Measurements from ENCODE around the gene NUP210L. TPM values are rescaled to one million over a fixed set of nuclear protein-coding genes. Genes with fewer than 3 reads are reported as not detected.
"Not testable (repeated sequence)": the region's sequence is repeated elsewhere in the genome, so short reads cannot be mapped to it uniquely, and the experiment has no call there.

The NUP210L gene
- polyA plus RNA-seq, 3 donors: 0.03 TPM; not detected in 2

GRCh38 chr1:154091706-154092105 lies 63.2 kb downstream of the NUP210L start:
- H3K4me2 ChIP-seq (replicated peaks; ENCODE audit: extremely low read depth, low read length, poor library complexity, severe bottlenecking): no peak overlapping the region
- WGBS (ENCODE audit: insufficient coverage): no CpG with 5 or more reads among the region's 7 CpGs
- no peaks in the 10 kb centered on the region for H3K27me3 ChIP-seq (ENCODE audit: control insufficient read depth in 2 of 2, insufficient read depth in 2 of 2, low read length in 2 of 2)
- Mint-ChIP-seq H3K27me3 (ENCODE audit: low read depth in 3 of 3) (peaks cover 5 to 8% (median 6%) of the 10 kb centered on the region in 3 donors), H3K27ac (no peak overlapping the region), H3K36me3 (no peaks in the 10 kb centered on the region), H3K9me3 (peaks cover 0 to 6% (median 0%) of the 10 kb centered on the region in 7 donors), H3K4me1 (peaks cover 8% of the 10 kb centered on the region), H3K4me3 (no peak overlapping the region)
- no peak overlapping the region for H3K27ac ChIP-seq (ENCODE audit: low read depth in 1 of 2, low read length in 2 of 2)
- no peaks in the 10 kb centered on the region for H3K36me3 ChIP-seq (replicated peaks in 1 of 2; ENCODE audit: control insufficient read depth in 1 of 2, insufficient read depth in 2 of 2, low read length in 2 of 2)
- no peak for TF ChIP-seq CTCF (IDR thresholded peaks at IDR 0.05)
- no peak for DNase-seq
- no peaks in the 10 kb centered on the region for H3K79me2 ChIP-seq (ENCODE audit: insufficient read depth, low read length)
- intact Hi-C loops (cut with micrococcal nuclease): no loop called here
- peaks cover 0 to 3% of the 10 kb centered on the region in 2 donors for H3K4me1 ChIP-seq (ENCODE audit: control insufficient read depth in 1 of 2, insufficient read depth in 2 of 2, low read length in 2 of 2)
- H3K9ac ChIP-seq (ENCODE audit: insufficient read depth, low read length, poor library complexity, severe bottlenecking): no peak overlapping the region
- H4K20me1 ChIP-seq (ENCODE audit: insufficient read depth, low read length): no peaks in the 10 kb centered on the region
- no peaks in the 10 kb centered on the region for H3K9me3 ChIP-seq (replicated peaks in 1 of 2; ENCODE audit: control insufficient read depth in 1 of 2, insufficient read depth in 1 of 2, low read length in 2 of 2)
- no peak overlapping the region for H3K4me3 ChIP-seq (replicated peaks in 1 of 3; ENCODE audit: low read depth in 2 of 3, low read length in 3 of 3)
- H2AFZ ChIP-seq (ENCODE audit: insufficient read depth, low read depth, low read length, poor library complexity, severe bottlenecking): no peak overlapping the region

GRCh38 chr1:154087574-154087973 lies 67.3 kb downstream of the NUP210L start:
- Histone ChIP-seq H3K4me2 (replicated peaks; ENCODE audit: extremely low read depth, low read length, poor library complexity, severe bottlenecking) (no peak overlapping the region), H2AFZ (ENCODE audit: insufficient read depth, low read depth, low read length, poor library complexity, severe bottlenecking) (no peak overlapping the region), H3K4me3 (replicated peaks in 1 of 3; ENCODE audit: low read depth in 2 of 3, low read length in 3 of 3) (no peak overlapping the region), H3K36me3 (replicated peaks in 1 of 2; ENCODE audit: control insufficient read depth in 1 of 2, insufficient read depth in 2 of 2, low read length in 2 of 2) (no peaks in the 10 kb centered on the region), H3K9ac (ENCODE audit: insufficient read depth, low read length, poor library complexity, severe bottlenecking) (no peak overlapping the region), H3K4me1 (ENCODE audit: control insufficient read depth in 1 of 2, insufficient read depth in 2 of 2, low read length in 2 of 2) (no peaks in the 10 kb centered on the region), H3K27me3 (ENCODE audit: control insufficient read depth in 2 of 2, insufficient read depth in 2 of 2, low read length in 2 of 2) (no peaks in the 10 kb centered on the region), H3K27ac (ENCODE audit: low read depth in 1 of 2, low read length in 2 of 2) (no peak overlapping the region), H3K9me3 (replicated peaks in 1 of 2; ENCODE audit: control insufficient read depth in 1 of 2, insufficient read depth in 1 of 2, low read length in 2 of 2) (peaks cover 0 to 7% of the 10 kb centered on the region in 2 donors), H4K20me1 (ENCODE audit: insufficient read depth, low read length) (no peaks in the 10 kb centered on the region), H3K79me2 (ENCODE audit: insufficient read depth, low read length) (no peaks in the 10 kb centered on the region)
- Mint-ChIP-seq H3K9me3 (peaks cover 3 to 19% (median 8%) of the 10 kb centered on the region in 7 donors), H3K4me3 (no peak overlapping the region), H3K4me1 (no peaks in the 10 kb centered on the region), H3K27me3 (ENCODE audit: low read depth in 3 of 3) (peaks cover 3 to 8% (median 5%) of the 10 kb centered on the region in 3 donors), H3K27ac (no peak overlapping the region), H3K36me3 (no peaks in the 10 kb centered on the region)
- 100% methylated on average over 1 of the region's 2 CpGs for WGBS (ENCODE audit: insufficient coverage)
- no peak for TF ChIP-seq CTCF (IDR thresholded peaks at IDR 0.05)
- no peak for DNase-seq
- intact Hi-C loops (cut with micrococcal nuclease): no loop called here

- H3K27me3 ChIP-seq (ENCODE audit: control insufficient read depth in 2 of 2, insufficient read depth in 2 of 2, low read length in 2 of 2); H3K4me2 ChIP-seq (replicated peaks; ENCODE audit: extremely low read depth, low read length, poor library complexity, severe bottlenecking); H3K4me1 ChIP-seq (ENCODE audit: control insufficient read depth in 1 of 2, insufficient read depth in 2 of 2, low read length in 2 of 2); H3K36me3 Mint-ChIP-seq; H3K9ac ChIP-seq (ENCODE audit: insufficient read depth, low read length, poor library complexity, severe bottlenecking); H3K27ac ChIP-seq (ENCODE audit: low read depth in 1 of 2, low read length in 2 of 2); H4K20me1 ChIP-seq (ENCODE audit: insufficient read depth, low read length); H2AFZ ChIP-seq (ENCODE audit: insufficient read depth, low read depth, low read length, poor library complexity, severe bottlenecking); H3K36me3 ChIP-seq (replicated peaks in 1 of 2; ENCODE audit: control insufficient read depth in 1 of 2, insufficient read depth in 2 of 2, low read length in 2 of 2); H3K9me3 ChIP-seq (replicated peaks in 1 of 2; ENCODE audit: control insufficient read depth in 1 of 2, insufficient read depth in 1 of 2, low read length in 2 of 2); H3K4me1 Mint-ChIP-seq; intact Hi-C loops (cut with micrococcal nuclease); H3K27ac Mint-ChIP-seq; H3K27me3 Mint-ChIP-seq (ENCODE audit: low read depth in 3 of 3); DNase-seq; H3K4me3 Mint-ChIP-seq; H3K4me3 ChIP-seq (replicated peaks in 1 of 3; ENCODE audit: low read depth in 2 of 3, low read length in 3 of 3); H3K79me2 ChIP-seq (ENCODE audit: insufficient read depth, low read length): not testable (repeated sequence)
- H3K9me3 Mint-ChIP-seq: peaks cover 3 to 24% (median 8%) of the 10 kb centered on the region in 7 donors
- 78% methylated on average over 5 of the region's 6 CpGs for WGBS (ENCODE audit: insufficient coverage)
Observed at GRCh38 chr1:154083057-154083456, 71.8 kb downstream of the NUP210L start.

Data from CD14-positive monocyte (primary cell).